ENCODE results near the gene LHFPL6.

- TF ChIP-seq EP300 (IDR thresholded peaks at IDR 0.05) (no peak), CTCF (IDR thresholded peaks at IDR 0.05) (no peak), POLR2A (IDR thresholded peaks at IDR 0.05) (no peak), POLR2AphosphoS5 (IDR thresholded peaks at IDR 0.05) (no peak)
These were observed 35.4 kb downstream of the LHFPL6 start for GRCh38 chr13:39567569-39567968.
